Kidney capillary endothelial cell (primary cell): ENCODE data around the gene POLE2.
"Not testable (repeated sequence)": the region's sequence is repeated elsewhere in the genome, so short reads cannot be mapped to it uniquely, and the experiment has no call there.

Source experiments
- DNase-seq: peaks from one replicate; pipeline ENCODE4 v3.0.0-alpha.2; 2018; ENCODE audit warnings: low spot score

POLE2 gene

GRCh38 chr14:49659526-49660455 is 28.2 kb downstream of the POLE2 start:
- no peak for DNase-seq

DNA sequence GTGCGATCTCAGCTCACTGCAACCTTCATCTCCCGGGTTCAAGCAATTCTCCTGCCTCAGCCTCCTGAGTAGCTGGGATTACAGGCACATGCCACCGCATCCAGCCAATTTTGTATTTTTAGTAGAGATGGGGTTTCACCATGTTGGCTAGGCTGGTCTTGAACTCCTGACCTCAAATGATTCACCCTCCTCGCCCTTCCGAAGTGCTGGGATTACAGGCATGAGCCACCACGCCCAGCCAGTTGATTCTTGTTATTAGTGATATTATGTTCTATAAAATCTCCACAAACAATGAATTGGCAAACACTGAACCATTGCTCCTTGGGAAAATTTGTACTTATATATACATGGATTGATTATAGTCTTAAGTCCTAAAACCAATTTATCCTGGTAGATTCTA is 30.5 kb downstream of the POLE2 start:
- not testable (repeated sequence) for DNase-seq

- DNase-seq: no peak
Measured at GRCh38 chr14:49654511-49654910, 33.5 kb downstream of the POLE2 start.

DNA sequence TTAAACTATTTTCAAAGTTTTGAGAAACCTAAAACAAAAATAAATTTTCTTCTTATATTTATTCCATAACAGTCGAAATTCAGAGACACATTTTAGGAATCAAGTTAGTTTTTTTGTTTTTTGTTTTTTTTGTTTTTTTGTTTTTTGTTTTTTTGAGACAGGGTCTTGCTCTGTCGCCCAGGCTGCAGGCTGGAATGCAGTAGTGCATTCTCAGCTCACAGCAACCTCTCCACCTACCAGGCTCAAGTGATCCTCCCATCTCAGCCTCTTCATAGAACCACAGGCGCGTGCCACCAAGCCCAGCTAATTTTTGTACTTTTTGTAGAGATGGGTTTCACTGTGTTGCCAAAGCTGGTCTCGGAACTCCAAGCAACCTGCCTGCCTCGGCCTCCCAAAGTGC is 34.5 kb downstream of the POLE2 start:
- no peak for DNase-seq

DNA sequence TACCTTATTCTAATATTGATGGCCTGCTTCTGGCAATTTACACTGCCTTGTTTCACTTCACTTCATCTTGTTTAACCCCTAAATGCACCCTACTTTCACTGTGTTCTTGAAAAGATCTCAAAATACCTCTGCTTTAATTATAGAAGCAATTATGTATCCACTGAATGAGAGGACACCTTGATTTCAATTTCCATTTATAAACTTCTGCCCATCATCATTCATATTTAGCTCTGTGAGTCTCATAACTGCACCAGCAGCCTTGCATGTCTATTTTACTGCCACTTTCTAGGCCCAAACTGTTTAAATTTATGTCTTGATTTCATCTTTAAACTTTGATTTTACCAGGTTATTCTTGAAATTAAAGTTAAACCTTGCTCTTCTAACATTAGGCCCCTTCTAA is 45.9 kb downstream of the POLE2 start:
- DNase-seq: no peak

DNA sequence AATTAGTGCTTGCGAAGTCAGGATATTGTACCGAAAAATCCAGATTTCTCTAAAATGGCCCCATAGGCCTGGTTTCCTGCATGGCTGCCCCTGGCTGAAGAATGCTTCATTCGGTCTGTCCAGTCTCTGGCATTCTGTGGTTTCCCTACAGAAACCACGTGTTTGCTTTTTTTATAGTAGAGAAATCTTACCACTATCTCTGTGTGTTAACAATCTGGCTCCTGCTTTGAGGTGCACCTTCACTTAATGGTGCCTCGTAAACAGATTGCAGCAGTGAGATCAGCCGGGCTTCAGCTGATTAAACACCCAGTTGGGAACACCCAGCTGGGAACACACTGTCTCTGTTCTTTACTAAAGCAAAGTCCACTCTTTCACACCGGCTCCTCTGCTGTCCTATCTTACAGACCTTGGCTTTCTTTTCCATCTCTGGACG is 46.3 kb downstream of the POLE2 start:
- no peak for DNase-seq

- DNase-seq: no peak
Measured at GRCh38 chr14:49640540-49641417, 47.2 kb downstream of the POLE2 start.

GRCh38 chr14:49637534-49638078 is 50.4 kb downstream of the POLE2 start:
- DNase-seq: no peak

- DNase-seq: no peak
Measured at GRCh38 chr14:49636866-49637265, 51.1 kb downstream of the POLE2 start.

DNA sequence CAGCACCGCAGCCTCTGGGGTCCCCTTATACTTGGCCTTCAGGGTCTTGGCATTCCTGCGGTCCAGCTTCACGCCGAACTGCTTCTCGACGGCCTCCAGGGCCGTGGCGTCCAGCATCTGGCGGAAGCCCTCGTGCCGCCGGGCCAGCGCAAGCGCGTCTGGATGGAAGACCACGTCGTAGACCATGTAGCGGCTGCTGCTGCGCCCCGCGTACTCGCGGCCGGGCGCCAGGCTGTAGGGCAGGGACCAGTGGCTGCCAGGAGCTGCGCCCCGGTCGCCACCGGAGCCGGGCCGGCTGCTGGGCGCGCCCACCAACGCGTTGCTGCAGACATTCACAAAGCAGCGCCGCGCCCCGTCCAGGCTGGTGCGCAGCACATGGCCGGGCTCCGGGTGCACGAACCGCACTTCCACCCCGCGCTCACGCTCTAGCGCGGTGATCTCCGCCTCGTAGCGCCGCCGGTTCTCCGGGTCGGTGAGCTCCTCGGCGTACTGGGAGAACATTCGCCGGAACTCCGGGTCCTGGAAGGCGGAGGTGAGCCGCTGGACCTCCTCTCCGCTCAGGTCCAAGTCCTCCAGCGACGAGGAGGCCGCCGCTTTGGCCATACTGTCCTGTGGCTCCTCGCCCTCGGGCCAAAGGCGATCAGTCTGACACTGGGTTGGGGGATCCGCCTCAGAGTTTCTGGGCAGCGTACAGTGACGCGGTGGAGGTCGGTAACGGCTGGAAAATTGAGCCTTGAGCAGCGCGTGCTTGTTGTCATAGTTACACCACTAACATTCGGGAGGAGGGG is 53.3 kb downstream of the POLE2 start, which contains the start of gene DNAAF2:
Gene DNAAF2, minus strand, starts transcription at position 698 of the 788 bp plus-strand sequence. Its CDS starts 95 bp downstream, at position 603.
- DNase-seq: peak; percentile 47

DNA sequence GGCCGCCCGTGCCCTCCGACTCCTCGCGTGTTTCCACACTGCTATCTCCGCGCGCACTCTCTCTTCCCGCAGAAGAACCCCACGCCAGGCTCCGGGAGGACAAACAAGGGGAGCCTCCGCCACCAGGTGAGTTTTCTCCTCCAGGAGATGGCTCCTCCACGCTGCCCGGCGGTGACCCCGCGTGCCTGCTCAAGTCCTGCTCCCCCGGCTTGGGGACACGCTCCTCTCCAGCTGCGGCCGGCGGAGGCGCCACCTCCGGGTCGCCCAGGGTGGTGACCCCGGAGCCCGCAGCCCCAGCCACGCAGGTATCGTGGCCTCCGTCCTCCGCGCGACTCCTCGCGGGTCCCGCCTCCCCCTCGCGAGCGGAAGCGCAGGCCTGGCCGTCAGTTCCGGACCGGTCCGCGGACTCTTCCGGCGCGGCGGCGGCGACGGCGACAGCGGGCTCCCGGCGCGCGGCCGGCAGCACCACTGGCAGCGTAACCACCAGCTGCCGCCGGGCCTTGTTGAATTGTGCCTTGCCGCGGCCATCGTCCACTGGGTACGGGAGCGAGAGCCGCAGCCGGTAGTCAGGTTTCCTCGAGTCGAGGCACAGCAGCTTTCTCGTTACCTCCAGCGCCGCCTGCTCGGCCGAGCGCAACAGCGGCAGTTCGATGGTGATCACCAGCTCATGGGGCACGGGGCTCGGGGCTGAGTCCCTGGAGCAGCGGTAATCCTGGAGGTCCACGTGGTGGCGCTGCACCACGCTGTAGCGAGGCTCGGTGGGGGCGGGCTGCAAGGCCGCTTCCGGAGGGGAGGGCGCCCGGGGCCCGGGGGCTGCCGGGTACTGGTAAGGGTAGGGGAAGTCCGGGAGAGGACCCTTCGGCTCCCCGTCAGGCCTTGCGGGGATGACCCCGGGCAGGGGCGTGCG is 54.1 kb downstream of the POLE2 start:
- DNase-seq: peak; percentile 87

GRCh38 chr14:49623941-49624839 is 63.8 kb downstream of the POLE2 start:
- no peak for DNase-seq

- no peak for DNase-seq
Measured at GRCh38 chr14:49623387-49623786, 64.6 kb downstream of the POLE2 start.

DNA sequence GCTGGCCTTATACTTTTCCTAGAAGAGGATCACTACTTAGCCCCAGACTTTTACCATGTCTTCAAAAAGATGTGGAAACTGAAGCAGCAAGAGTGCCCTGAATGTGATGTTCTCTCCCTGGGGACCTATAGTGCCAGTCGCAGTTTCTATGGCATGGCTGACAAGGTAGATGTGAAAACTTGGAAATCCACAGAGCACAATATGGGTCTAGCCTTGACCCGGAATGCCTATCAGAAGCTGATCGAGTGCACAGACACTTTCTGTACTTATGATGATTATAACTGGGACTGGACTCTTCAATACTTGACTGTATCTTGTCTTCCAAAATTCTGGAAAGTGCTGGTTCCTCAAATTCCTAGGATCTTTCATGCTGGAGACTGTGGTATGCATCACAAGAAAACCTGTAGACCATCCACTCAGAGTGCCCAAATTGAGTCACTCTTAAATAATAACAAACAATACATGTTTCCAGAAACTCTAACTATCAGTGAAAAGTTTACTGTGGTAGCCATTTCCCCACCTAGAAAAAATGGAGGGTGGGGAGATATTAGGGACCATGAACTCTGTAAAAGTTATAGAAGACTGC is 65.9 kb downstream of the POLE2 start:
- DNase-seq: no peak

GRCh38 chr14:49621114-49621881 is 66.7 kb downstream of the POLE2 start:
- DNase-seq: peak; percentile 38

- peak; percentile 97 for DNase-seq
Measured at GRCh38 chr14:49620182-49621113, 67.6 kb downstream of the POLE2 start, which contains the start of the genes MGAT2 and RPL36AL. TSS of gene MGAT2 (plus strand) at chr14:49620799. CDS start at chr14:49621269, 470 bp downstream. TSS of gene RPL36AL (minus strand) at chr14:49620626. CDS start at chr14:49619104, 1,522 bp downstream.

- DNase-seq: no peak
Measured at GRCh38 chr14:49619730-49620129, 68.3 kb downstream of the POLE2 start.
